HepG2 (cell line): ENCODE data around the gene CLEC16A. TPM values are rescaled to one million over a fixed set of nuclear protein-coding genes. Genes with fewer than 3 reads are reported as not detected.

Experiments used
- ATF3 ChIP-seq: sonication (generic); formaldehyde crosslinking; IDR thresholded peaks from 2 replicates; pipeline ENCODE4 v1.4.0; 2020; ENCODE audit warnings: missing genetic modification reagents
- BRD4 ChIP-seq: sonication (generic); formaldehyde crosslinking; IDR thresholded peaks from 2 replicates; pipeline ENCODE4 v1.4.0; 2020; ENCODE audit warnings: missing genetic modification reagents
- CBFB ChIP-seq: sonication (generic); formaldehyde crosslinking; IDR thresholded peaks from 2 replicates; pipeline ENCODE4 v1.4.0; 2020; ENCODE audit warnings: missing genetic modification reagents
- ELF1 ChIP-seq: sonication (generic); formaldehyde crosslinking; IDR thresholded peaks from 2 replicates; pipeline ENCODE4 v1.4.0; 2020; ENCODE audit warnings: missing genetic modification reagents
- HMG20B ChIP-seq: conservative IDR thresholded peaks from 2 replicates; pipeline ENCODE4 v1.6.1; 2016; ENCODE audit warnings: missing genetic modification reagents, missing compliant biosample characterization
- IRF9 ChIP-seq: sonication (generic); formaldehyde crosslinking; IDR thresholded peaks from 2 replicates; pipeline ENCODE4 v1.8.0; 2022; ENCODE audit warnings: missing genetic modification reagents, mild to moderate bottlenecking, borderline replicate concordance
- KAT7 ChIP-seq: IDR thresholded peaks from 2 replicates; pipeline ENCODE4 v1.6.1; 2018; ENCODE audit warnings: borderline replicate concordance, missing compliant biosample characterization
- MAF1 ChIP-seq: sonication (generic); formaldehyde crosslinking; IDR thresholded peaks from 2 replicates; pipeline ENCODE4 v1.5.0; 2020; ENCODE audit warnings: missing genetic modification reagents, borderline replicate concordance
- MBNL3 ChIP-seq: fragments of 250-450 bp; sonication (Bioruptor Pico); conservative IDR thresholded peaks from 2 replicates; pipeline ENCODE4 v1.8.0; 2022; ENCODE audit warnings: mild to moderate bottlenecking, inconsistent platforms
- MTA3 ChIP-seq: sonication (generic); formaldehyde crosslinking; IDR thresholded peaks from 2 replicates; pipeline ENCODE4 v1.4.0; 2020; ENCODE audit warnings: missing genetic modification reagents
- MYC ChIP-seq: sonication (generic); formaldehyde crosslinking; IDR thresholded peaks from 2 replicates; pipeline ENCODE4 v1.9.0; 2021; ENCODE audit warnings: missing genetic modification reagents, borderline replicate concordance
- ONECUT2 ChIP-seq: sonication (generic); formaldehyde crosslinking; IDR thresholded peaks from 2 replicates; pipeline ENCODE4 v1.4.0; 2020; ENCODE audit warnings: missing genetic modification reagents
- PCBP2 ChIP-seq: fragments of 200-400 bp; formaldehyde crosslinking; optimal IDR thresholded peaks from 2 replicates; pipeline ENCODE3; 2018; ENCODE audit warnings: low read length, low read depth; ENCODE audit not compliant: poor library complexity, severe bottlenecking
- PHF8 ChIP-seq: sonication (generic); formaldehyde crosslinking; IDR thresholded peaks from 2 replicates; pipeline ENCODE4 v1.5.0; 2020; ENCODE audit warnings: missing genetic modification reagents
- POLR2G ChIP-seq: fragments of 200-400 bp; formaldehyde crosslinking; IDR thresholded peaks from 2 replicates; pipeline ENCODE4 v1.6.1; 2018; ENCODE audit warnings: mild to moderate bottlenecking, low read depth, low read length, moderate library complexity
- PTBP1 ChIP-seq: fragments of 200-400 bp; formaldehyde crosslinking; IDR thresholded peaks from 2 replicates; pipeline ENCODE4 v1.6.1; 2018; ENCODE audit warnings: low read length, low read depth; ENCODE audit not compliant: poor library complexity, severe bottlenecking
- TBX3 ChIP-seq: fragments of 450-650 bp; IDR thresholded peaks from 2 replicates; pipeline ENCODE4 v1.6.1; 2017; ENCODE audit warnings: antibody characterized with exemption, mild to moderate bottlenecking, inconsistent platforms, borderline replicate concordance
- ZFP37 ChIP-seq: sonication (generic); formaldehyde crosslinking; IDR thresholded peaks from 2 replicates; pipeline ENCODE4 v1.4.0; 2020; ENCODE audit warnings: missing genetic modification reagents, borderline replicate concordance
- ZFP82 ChIP-seq: sonication (generic); formaldehyde crosslinking; IDR thresholded peaks from 2 replicates; pipeline ENCODE4 v1.5.1; 2020; ENCODE audit warnings: mild to moderate bottlenecking, missing genetic modification reagents, borderline replicate concordance
- ZFYVE20 ChIP-seq: sonication (generic); formaldehyde crosslinking; IDR thresholded peaks from 2 replicates; pipeline ENCODE4 v1.8.0; 2023; ENCODE audit warnings: low read depth, mild to moderate bottlenecking, moderate library complexity, missing genetic modification reagents, borderline replicate concordance
- ZNF24 ChIP-seq: fragments of 450-650 bp; IDR thresholded peaks from 2 replicates; pipeline ENCODE4 v1.6.1; 2017; ENCODE audit warnings: antibody characterized with exemption, mild to moderate bottlenecking
- ZNF264 ChIP-seq: sonication (generic); formaldehyde crosslinking; IDR thresholded peaks from 2 replicates; pipeline ENCODE4 v1.4.0; 2020; ENCODE audit warnings: missing genetic modification reagents
- ZNF431 ChIP-seq: sonication (generic); formaldehyde crosslinking; IDR thresholded peaks from 2 replicates; pipeline ENCODE4 v1.9.0; 2022; ENCODE audit warnings: missing genetic modification reagents, low read depth, mild to moderate bottlenecking, borderline replicate concordance
- ZNF724P ChIP-seq: sonication (generic); formaldehyde crosslinking; IDR thresholded peaks from 2 replicates; pipeline ENCODE4 v1.8.0; 2022; ENCODE audit warnings: missing genetic modification reagents, borderline replicate concordance
- ZNF773 ChIP-seq: sonication (generic); formaldehyde crosslinking; IDR thresholded peaks from 2 replicates; pipeline ENCODE4 v1.4.0; 2020; ENCODE audit warnings: missing genetic modification reagents, borderline replicate concordance
- ZSCAN9 ChIP-seq: IDR thresholded peaks from 2 replicates; pipeline ENCODE4 v1.6.1; 2016; ENCODE audit warnings: borderline replicate concordance
- polyA plus RNA-seq, 8 experiments: library from polyadenylated mRNA; depleted of rRNA in 3 of 8; stranded (reverse) in 7 of 8; unstranded in 1 of 8; fragments of >200 nt; fragmentation: Illumina TruSeq in 4 of 8; extraction: Trizol in 4 of 8; gene quantifications; 2 replicates each; pipeline versions ENCODE4 v1.2.1 to v1.2.3, GENCODE V29; 2011 to 2016; ENCODE audit warnings: low read depth in 4 of 8, missing spikeins in 1 of 8, mixed read lengths in 1 of 8; ENCODE audit not compliant: insufficient read depth in 1 of 8
- total RNA-seq, 5 experiments: library from RNA; depleted of rRNA; stranded (reverse); fragments of >200 nt; fragmentation: Illumina TruSeq; extraction: Trizol; gene quantifications; 2 replicates each; pipeline ENCODE4 v1.2.3, GENCODE V29; 2016; ENCODE audit warnings: low read depth in 1 of 5
- TF ChIP-seq, protein P1 (sequence below): sonication (generic); formaldehyde crosslinking; IDR thresholded peaks from 2 replicates; pipeline ENCODE4 v1.8.0; 2022; ENCODE audit warnings: mild to moderate bottlenecking, missing genetic modification reagents
- TF ChIP-seq, protein P2 (sequence below): sonication (generic); formaldehyde crosslinking; IDR thresholded peaks from 2 replicates; pipeline ENCODE4 v1.5.1; 2020; ENCODE audit warnings: missing genetic modification reagents, mild to moderate bottlenecking, borderline replicate concordance

Gene CLEC16A
- total and polyA plus RNA-seq, 2 of the 13 experiments (the other 11 are each of a cell fraction or from before 2014, with no cell fraction given) = 8.5 to 10.3 TPM

DNA sequence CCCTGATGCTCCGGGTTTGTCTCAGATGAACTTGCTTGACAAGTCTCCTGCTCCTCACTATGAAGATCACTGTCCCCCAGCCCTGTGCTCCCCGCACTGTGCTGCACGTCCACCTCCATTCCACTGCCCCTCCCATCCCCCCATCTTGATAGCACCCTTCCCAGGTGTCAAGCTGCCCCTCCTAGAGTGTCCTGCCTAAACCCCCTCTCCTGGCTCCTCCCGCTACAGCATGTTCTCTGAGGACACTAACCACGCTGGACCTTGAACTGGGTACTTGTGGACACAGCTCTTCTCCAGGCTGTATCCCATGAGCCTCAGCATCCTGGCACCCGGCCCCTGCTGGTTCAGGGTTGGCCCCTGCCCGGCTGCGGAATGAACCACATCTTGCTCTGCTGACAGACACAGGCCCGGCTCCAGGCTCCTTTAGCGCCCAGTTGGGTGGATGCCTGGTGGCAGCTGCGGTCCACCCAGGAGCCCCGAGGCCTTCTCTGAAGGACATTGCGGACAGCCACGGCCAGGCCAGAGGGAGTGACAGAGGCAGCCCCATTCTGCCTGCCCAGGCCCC lies 20.6 kb upstream of the CLEC16A start (continued):
- TF ChIP-seq POLR2G (0 out of 2 replicates have a peak, but pooled peaks have one; percentile 25), BRD4 (CRISPR knock-in tag) (no peak), ZNF431 (no peak), ELF1 (CRISPR knock-in tag) (peak; percentile 43; the same call in 1 of the 2 replicates), ATF3 (CRISPR knock-in tag) (no peak), IRF9 (no peak), MYC (CRISPR knock-in tag) (peak; percentile 35; the same call in 1 of the 2 replicates), ZFYVE20 (CRISPR knock-in tag) (no peak), KAT7 (CRISPR knock-in tag) (no peak), PCBP2 (no peak), ONECUT2 (CRISPR knock-in tag) (no peak), PHF8 (CRISPR knock-in tag) (no peak), ZNF264 (CRISPR knock-in tag) (peak; percentile 95), ZNF724P (CRISPR knock-in tag) (peak; percentile 25; the same call in 1 of the 2 replicates), TBX3 (peak; percentile 49; the same call in 1 of the 2 replicates), MAF1 (CRISPR knock-in tag) (no peak), PTBP1 (no peak), ZNF24 (no peak), HMG20B (CRISPR knock-in tag) (no peak), MBNL3 (CRISPR knock-in tag) (no peak), ZSCAN9 (peak; percentile 80; the same call in 1 of the 2 replicates), ZNF773 (CRISPR knock-in tag) (no peak), CBFB (CRISPR knock-in tag) (0 out of 2 replicates have a peak, but pooled peaks have one; percentile 13), ZFP82 (no peak), MTA3 (CRISPR knock-in tag) (no peak), ZFP37 (CRISPR knock-in tag) (no peak)
- TF ChIP-seq, protein P1, sequence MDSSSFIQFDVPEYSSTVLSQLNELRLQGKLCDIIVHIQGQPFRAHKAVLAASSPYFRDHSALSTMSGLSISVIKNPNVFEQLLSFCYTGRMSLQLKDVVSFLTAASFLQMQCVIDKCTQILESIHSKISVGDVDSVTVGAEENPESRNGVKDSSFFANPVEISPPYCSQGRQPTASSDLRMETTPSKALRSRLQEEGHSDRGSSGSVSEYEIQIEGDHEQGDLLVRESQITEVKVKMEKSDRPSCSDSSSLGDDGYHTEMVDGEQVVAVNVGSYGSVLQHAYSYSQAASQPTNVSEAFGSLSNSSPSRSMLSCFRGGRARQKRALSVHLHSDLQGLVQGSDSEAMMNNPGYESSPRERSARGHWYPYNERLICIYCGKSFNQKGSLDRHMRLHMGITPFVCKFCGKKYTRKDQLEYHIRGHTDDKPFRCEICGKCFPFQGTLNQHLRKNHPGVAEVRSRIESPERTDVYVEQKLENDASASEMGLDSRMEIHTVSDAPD (CRISPR knock-in tag) = no peak
- TF ChIP-seq, protein P2, sequence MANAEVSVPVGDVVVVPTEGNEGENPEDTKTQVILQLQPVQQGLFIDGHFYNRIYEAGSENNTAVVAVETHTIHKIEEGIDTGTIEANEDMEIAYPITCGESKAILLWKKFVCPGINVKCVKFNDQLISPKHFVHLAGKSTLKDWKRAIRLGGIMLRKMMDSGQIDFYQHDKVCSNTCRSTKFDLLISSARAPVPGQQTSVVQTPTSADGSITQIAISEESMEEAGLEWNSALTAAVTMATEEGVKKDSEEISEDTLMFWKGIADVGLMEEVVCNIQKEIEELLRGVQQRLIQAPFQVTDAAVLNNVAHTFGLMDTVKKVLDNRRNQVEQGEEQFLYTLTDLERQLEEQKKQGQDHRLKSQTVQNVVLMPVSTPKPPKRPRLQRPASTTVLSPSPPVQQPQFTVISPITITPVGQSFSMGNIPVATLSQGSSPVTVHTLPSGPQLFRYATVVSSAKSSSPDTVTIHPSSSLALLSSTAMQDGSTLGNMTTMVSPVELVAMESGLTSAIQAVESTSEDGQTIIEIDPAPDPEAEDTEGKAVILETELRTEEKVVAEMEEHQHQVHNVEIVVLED = no peak; the same call in 1 of the 2 replicates
